Stimulated activated CD4-positive, alpha-beta T cell treated with anti-CD3 and anti-CD28 coated beads, Interleukin-4, amount 100 ng/mL, for 24 hours (primary cell): ENCODE data around the gene MAPK12.

ENCODE experiments used
- DNase-seq: peaks from one replicate; pipeline ENCODE4 v3.0.0-alpha.2; 2020

Gene MAPK12

DNA sequence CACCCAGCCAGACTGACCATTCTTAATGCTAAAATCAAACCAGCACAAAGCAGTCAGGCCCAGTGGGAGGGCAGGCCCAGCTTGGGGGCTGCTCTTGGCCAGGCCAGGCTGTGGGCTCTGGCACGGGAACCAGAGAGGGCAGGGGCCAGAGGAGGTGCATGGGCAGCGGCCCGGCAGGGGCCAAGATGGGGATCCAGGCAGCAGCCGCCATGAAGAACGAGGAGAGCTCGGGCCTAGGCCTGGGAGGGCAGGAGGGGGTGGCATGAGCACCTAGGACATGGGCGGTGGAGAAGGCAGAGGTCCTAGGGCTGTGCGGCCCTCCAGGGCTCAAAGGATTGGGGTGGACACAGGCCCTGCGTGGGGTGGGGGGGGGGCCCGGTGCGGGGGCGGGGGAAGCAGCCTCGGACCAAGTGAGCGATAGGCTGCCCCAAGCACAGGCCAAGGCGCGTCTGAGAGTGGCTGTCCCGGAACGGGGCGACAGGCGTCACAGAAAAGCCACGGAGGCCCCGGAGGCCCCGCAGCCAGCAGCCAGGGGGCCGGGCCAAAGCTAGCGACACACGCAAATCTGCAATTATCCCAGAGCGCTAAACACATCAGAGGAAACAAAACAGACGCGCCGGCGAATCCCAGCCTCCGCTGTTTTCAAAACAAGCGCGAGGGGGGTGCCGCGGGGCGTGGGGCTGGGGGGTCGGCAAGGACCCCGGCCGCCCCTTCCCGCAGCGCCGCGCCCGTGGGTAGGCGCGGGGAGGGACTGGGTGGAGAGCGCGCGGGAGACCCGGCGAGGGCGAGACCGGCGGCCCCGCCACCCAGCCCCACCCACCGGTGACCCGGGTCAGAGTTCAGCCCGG lies 37.7 kb upstream of the MAPK12 start:
- DNase-seq = no peak

DNA sequence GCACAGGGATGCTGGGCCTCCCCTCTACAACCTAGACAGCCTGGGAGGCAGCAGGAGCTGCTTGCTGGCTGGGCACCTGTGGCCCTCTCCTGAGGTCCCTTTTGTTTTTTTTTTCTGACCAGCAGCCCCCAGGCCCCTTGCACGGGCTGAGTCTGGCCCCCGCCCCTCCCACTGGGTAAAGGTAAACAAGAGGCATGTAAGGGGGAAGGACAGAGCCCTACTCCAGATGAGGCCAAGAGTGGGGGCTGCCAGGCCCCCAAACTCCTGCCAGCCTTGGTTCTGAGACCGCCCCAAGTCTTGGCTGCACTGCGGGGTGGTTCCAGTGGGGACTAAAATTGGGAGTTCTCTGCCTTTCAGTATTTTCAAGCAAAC lies 36.8 kb upstream of the MAPK12 start:
- no peak for DNase-seq

DNA sequence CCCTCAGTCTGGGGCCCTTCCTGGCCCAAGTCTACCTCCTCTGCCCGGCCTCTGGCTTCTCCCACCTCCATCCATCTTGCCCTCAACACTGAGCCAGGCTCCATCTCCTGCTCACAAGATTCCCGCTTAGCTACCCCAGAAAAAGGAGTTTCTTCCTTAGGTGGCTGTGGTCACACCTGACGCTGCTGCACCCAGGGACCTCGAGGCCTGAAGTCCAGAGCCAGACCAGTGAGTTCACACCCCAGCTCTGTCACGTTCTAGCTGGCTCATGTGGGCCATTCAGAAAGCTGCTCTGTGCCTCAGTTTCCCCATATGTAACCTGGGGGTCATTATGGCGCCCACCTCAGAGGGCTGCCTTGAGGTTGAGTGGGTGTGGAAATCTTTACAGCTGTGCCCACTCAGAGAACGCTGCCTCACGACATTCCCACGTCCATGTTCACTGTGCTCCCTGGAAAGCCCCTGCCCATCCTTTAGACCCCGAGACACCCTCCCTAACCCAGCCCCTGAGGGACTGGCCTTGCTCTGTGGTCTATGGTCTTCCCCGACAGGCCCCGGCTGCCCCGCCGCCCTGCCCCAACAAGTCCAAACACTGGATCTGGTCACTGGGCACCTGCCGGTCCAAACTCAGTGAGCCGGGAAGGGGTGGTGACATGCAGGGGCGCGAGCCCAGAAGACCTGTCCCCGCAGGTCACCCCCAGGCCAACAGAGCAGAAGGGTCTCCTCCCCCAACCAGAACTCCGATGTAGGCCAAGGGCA lies 36.2 kb upstream of the MAPK12 start:
- DNase-seq = no peak

DNA sequence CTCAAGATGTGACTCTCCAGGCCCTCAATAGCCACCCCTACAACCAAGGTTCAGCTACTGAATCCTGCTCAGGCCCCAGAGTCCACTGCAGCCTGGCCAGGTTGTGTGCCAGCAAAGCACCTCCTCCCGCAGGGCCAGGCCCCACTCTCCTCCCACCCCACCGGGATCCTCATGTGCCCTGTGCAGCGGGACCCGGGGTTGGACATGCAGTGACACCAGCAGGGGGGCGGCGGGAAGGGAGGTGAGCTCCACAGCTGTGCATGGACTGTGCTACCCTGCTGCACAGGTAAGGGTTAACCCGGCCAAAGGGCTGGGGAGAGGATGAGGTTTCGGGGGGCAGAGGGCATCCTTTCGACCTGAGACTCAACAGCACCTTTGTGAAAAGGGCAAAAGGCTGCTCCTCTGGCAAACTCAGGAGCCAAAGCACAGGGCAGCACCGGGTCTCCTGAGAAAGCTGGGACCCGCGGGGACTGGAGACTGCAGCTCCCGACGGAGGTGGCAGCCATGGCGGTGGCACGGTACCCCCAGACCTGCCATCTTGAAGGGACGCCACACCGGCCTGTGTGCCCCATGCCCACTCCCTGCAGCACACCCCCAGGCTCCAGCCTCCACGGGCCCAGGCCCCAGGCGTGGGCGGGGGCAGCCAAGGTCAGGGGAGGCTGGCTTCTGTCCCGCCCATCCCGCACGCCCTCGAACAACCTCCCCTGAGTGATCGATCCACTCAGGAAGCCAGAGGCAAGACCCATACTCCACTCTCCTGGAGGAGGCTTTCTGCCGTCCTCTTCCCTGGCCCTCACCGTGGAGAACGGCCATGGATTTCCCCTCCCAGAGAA lies 35.4 kb upstream of the MAPK12 start:
- no peak for DNase-seq

DNA sequence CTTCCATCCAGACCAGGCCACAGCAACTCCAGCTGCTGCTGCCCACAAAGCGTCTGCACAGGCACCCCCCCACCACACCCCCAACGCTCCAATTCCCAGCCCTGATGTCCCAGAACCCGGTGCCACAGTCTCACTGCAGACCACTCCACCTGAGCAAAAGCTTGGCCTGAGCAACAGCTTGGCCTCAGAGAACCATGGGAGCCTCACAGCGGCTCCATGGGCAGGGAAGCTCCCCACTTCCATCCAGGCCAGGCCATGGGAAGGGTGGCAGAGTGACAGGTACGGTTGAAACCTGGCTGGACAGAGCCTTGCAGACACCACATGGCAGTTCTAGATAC lies 32.8 kb upstream of the MAPK12 start:
- no peak for DNase-seq

DNA sequence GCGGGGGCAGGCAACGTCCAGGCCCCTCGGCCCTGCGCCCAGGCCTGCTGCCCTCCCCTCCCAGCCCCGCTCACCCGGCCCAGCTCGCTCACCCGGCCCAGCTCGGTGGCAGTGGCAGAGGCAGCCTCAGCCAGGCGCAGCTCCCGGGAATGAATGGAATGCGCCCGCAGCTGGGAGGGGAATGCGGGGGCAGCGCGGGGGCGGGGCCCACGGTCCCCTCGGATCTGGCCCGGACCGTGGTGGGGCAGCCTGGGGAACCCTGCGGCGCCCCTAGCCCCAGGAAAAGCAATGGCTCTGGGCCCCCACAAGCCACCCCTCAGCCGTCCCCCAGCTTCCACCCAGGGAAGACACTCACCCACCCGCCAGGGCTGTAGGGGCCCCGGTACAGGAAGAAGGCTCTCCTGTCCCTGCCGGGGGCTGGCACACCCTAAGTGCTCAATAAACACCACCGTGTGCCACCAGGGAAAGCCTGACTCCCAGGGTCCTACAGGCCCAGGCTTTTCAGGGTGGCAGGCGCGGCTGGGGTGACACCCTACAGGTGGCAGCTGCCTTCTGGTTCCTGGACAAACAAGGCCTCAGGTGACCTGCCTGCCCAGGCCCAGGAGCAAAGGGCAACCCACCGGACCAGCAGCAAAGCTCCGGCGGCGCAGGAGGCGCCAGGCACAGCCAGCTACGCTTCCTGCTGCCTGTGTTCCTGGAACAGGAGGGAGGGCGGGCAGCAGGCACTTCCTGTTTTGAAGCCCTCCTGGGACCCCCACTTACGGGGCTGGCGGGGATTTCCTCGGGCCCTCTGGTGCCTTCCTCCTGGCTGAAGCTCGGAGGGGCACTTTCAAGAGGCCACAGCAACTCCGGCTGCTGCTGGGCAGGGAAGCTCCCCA lies 32.2 kb upstream of the MAPK12 start:
- DNase-seq = no peak

DNA sequence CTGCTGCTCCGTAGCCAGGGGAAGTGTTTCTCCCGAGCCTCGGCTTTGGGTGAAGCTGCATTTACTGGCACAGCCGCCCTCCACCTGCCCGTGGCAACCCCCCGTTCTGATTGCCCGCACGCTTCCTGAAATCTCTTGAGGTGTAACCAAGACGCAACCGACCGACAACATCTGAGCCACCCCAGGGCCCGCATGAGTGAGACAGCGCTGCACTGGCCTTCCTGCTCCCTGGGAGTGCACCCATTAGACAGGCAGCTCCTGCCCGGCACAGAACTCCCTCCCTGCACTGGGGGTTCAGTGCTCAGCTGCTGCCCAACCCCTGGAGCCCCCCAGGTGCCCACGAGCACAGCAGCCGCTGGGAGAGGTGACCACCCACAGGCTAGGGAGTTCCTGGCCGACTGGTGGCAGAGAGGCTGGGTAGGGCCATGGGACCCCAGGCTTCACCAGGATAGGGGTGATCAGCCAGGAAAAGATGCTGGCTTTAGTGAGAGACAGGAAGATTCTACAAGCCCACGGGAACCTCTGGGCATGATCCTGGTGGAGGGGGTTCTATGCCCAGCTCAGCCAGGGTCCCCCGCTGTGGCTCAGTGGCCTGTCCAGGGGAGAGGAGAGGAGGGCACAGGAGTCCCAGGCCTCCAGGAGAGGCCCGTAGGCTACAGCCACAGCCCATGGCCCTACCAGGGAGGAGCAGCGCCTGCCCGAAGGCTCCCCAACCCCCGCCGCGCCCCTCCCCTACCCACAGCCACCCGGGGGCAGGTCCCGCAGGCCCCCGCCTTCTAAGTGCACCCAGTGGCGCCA lies 31.4 kb upstream of the MAPK12 start:
- no peak for DNase-seq

DNA sequence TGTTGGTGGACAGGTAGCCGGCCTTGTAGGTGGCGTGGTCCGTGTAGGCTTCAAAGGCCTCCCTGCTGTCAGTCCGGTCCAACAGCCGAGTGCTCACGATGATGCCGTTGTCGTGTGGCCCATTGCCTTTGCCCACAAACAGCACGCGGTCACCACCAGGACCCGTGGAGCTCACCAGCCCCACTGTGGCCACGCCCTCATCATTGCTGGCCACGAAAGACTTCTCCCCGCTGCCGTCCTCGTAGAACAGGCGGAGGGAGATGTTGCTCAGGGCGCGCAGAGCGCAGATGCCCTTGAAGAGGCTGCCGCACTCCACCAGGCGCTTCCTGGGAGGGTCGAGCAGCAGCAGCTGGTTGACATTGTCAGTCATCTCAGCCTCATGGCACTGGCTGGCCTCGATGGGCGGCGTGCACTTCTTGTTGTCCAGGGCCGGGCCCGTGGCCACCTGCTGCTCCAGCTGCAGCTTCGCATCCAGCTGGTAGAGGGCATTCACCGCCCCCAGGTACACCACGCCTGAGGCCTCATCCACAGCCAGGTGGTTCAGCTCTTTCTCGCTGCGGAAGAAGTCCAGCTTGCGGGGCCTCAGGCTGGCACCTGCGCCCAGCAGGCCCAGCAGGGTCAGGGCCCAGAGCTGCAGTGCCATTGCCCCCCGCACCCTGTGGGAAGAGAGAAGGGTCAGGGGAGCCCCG lies 28.6 kb upstream of the MAPK12 start:
- no peak for DNase-seq

DNA sequence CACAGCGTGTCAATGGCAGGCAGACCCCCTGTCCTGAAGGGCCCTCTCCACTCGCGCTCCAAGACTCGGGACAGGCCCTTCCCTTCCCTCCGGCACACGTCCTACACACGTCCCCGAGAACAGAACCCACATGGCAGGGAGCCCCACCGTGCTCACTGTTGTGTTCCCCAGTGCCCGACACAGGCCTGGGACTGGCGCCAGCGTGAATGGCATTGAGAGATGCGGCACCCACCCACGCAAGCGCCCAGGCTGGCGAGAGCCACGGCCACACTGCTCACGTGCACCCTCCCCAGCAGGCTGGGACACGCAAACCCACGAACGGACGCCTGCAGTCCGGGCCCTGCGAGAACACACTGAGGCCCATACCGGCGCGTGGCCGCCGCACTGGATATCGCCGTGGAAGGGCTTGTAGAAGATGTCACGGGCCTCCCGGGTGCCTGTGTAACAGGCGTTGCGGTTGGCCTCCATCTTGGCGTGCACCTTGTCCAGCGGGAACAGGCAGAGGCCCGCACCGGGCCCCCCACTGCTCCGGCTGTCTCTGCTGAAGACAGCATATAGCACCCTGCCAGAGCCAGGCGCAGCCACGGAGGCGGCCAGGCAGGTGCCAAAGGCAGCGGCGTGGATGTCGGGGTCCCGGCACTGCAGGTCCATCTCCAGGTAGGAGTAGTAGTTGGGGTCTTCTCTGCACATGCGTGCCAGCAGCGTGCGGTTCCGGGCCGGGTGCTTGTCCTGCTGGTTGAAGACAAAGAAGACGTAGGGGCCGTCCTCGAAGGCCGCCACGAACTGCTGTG lies 27.9 kb upstream of the MAPK12 start:
- DNase-seq = no peak

DNA sequence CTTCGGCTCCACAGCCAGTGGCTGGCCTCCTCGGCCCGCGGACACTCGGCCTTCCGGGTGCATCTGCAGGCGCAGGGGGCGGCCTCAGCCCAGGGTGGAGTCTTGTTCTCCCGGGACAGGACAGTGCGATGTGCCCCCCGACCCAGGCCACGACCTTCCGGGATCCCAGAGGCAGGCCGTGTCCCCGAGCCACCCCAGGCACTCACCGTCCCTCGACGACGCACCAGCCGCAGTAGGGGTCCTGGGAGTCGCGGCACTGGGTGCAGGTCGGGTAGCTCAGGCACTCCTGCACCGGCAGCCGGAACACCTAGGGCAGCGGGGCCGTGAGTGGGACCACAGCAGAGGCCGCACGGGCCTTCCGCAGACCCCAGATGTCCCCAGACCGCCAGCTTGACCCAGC lies 26.2 kb upstream of the MAPK12 start:
- no peak for DNase-seq

DNA sequence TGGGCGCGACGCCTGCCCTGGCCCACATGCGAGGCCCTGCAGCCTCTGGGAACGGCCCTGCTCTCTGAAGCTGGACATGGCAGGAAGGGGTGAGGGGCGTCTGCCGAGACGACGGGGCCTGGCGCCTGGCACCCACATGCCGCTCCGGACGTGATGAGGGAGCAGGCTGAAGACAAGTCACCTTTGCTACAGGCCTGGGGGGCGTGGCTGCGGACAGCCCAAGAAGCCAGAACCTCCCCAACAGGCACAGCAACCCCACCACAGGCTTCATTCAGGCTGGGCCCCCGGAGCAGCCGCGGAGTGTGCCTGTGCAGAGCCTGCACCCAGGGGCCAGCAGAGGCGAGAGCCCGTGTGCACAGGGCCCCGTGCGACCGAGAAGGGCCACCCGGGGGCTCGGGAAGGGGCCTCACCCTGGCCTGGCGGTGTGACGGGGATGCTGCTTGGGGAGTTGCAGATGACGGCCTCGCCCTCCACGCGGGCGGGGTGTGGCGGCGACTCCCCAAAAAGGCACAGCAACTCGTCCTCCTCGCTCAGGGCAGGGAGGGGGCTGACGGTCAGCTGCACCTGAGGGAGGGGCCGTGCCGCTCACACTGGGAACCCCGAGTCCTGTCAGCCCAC lies 25.3 kb upstream of the MAPK12 start:
- no peak for DNase-seq

DNA sequence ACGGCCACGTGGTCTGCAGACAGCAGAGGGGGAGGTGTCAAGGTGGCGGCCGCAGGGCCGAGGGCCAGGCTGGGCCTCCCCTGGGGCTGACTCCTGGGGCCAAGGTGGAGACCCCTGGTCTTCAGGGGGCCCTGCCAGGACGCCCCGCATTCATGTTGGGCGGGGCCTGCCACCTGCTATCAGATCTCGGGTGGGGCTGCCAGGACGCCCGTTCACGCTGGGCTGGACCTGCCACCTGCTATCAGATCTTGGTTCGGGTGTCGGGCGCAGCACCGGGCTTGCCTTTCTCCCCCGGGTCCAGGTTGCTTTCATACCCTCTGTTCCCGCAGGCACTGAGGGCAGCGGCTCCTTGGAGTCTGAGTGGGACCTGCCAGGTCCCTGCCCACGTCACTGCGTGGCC lies 24.8 kb upstream of the MAPK12 start:
- no peak for DNase-seq

DNA sequence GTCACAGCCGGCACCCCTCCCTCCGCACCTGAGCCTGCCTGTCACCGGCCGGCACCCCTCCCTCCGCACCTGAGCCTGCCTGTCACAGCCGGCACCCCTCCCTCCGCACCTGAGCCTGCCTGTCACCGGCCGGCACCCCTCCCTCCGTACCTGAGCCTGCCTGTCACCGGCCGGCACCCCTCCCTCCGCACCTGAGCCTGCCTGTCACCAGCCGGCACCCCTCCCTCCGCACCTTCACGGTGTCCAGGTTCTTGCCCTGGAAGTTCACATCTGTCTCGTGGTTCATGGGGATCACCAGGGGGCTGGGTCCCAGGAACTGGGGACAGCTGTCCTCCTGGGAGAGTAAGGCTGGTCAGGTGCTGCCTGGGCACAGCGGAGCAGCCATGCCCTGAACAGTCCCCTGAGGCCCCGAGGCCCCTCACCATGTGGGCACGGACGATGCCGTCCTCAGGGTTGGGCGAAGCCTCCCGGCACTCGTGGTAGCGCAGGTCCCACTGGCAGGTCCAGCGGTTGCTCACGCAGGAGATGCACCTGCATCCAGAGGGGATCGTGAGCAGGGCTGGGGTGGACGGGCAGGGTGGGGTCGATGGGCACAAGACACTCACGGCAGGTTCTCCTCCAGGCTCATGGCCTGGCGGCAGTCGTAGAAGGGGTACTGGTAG lies 24.2 kb upstream of the MAPK12 start:
- no peak for DNase-seq

DNA sequence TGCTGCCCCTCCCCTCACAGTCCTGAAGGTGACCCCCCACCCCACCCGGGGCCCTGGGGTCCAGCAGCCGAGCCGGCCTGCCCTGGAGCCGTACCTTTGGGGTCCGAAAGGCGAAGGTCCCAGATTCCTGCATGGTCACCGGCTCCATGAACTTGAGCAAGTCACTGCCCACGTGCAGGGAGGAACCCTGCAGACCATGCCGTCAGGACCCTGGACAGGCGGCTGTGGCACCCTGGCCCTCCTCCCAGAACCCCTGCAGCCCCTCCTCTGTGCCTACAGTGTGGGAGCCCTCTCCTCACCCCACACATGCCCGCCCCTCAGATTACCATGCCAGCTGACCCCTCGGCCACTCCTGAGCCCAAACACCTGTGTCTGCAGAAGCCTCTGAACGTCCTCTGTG lies 23.0 kb upstream of the MAPK12 start:
- no peak for DNase-seq

DNA sequence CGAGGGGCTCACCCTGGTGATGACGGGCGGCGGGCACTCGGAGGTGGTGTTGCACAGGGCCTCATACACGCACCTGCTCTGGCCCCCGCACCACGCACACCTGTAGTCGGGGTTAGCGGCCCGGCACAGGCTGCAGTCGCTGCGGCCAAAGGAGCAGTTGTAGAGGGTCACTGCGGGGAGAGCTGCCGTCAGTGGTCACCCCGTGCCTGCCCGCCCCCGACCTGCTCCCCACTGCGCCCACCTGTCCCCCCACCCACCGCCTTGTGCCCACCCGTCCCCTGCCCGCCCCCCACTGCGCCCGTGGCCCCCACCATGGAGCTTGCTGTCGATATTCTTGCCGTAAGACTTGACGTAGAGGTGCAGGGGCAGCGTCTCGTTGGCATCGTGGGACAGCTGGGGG lies 22.3 kb upstream of the MAPK12 start:
- no peak for DNase-seq

DNA sequence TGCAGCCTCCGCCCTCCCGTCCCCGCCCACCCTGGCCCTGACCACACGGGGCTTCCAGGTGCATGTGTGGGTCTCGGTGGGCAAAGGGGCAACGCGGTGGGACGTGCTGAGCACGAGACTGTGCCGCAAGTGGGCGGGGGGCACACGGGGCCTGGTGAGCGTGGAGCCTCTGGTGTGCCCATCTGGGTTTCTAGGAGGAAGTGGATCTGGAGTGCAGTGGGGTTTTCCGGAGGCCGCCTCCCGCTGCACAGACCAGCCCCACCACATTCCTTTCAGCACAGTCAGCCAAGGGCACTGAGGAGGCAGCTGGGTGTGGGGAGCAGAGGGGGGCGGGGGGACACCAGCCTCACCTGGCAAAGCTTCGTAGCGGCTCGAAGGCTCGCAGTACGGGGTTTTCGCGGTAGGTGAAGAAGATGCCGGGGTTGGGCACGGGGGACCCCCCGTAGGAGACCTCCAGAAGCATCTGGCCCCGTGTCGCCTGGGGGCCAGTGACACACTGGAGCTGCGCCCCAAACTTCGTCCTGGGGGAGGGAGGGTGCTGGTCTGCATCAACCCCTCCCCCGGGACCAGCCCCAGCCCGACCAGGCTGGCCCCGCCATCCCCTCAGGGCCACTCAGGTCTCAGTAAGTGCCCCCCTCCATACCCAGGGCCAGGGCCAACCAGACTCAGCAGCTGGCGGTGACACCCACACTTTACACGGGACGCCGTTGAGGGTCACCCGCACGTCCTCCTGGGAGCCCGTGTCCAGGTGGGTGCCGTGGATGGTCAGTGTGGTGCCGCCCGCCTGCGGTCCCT lies 21.1 kb upstream of the MAPK12 start:
- DNase-seq = no peak

DNA sequence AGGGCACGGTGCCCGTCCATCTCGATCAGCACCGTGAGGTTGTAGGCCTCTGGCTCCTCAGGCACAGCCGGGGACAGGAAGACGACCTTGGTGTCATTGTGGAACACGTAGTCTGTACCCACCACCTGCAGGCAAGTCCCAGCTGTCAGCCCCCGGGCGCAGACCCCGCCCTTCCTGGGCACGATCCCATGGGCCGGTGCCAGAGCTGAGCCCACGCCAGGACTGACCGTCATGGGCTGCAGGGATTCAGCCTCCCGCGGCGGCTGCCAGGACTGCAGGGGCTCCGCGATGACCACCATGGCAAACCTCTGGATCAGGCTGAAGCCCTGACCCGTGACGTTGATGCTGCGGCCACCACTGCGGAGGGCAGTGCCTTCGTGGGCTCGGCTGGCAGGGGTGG lies 20.5 kb upstream of the MAPK12 start:
- DNase-seq = no peak

DNA sequence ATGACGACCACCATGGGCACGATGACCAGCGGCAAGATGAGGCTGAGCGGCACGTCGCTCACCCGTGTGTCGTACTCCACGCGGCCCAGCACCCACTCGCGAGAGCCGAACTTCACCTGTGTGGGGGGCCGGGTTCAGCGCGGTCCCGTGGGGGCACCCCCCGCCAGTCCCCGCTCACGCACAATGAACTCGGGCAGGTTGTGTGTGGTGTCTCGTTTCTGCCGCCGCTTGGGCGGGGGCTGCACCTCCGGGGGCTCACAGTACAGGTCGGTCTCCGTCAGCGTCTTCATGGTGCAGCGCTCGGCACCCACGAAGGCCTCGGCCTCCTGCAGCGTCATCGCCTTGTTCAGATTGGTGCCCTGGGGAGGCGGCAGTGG lies 19.9 kb upstream of the MAPK12 start:
- DNase-seq = no peak
